GM21717 (cell line): ENCODE data around the gene RNASE8.
"Not testable (repeated sequence)": the region's sequence is repeated elsewhere in the genome, so short reads cannot be mapped to it uniquely, and the experiment has no call there.

ENCODE experiments used
- ATAC-seq: cut with Tn5 transposase; IDR thresholded peaks from one replicate; pipeline ENCODE4 v1.9.1; 2021; ENCODE audit warnings: mild to moderate bottlenecking, moderate library complexity; ENCODE audit not compliant: unreplicated experiment

RNASE8 gene

GRCh38 chr14:21029917-21030316 lies 27.7 kb upstream of the RNASE8 start, which contains the start of gene TPPP2:
TSS of gene TPPP2 (plus strand) at chr14:21030217. CDS start at chr14:21030582, 365 bp downstream.
- no peak for ATAC-seq

GRCh38 chr14:21030531-21030930 lies 27.1 kb upstream of the RNASE8 start:
- ATAC-seq, result no peak

- ATAC-seq, result no peak
Observed at GRCh38 chr14:21032326-21033132, 25.1 kb upstream of the RNASE8 start.

GRCh38 chr14:21033133-21033698 lies 24.4 kb upstream of the RNASE8 start:
- no peak for ATAC-seq

- no peak for ATAC-seq
Observed at GRCh38 chr14:21034707-21035106, 22.9 kb upstream of the RNASE8 start, which contains the start of gene RNASE13. TSS of gene RNASE13 (minus strand) at chr14:21034807. CDS start at chr14:21034288, 519 bp downstream.

- no peak for ATAC-seq
Observed at GRCh38 chr14:21036751-21037150, 20.9 kb upstream of the RNASE8 start.

GRCh38 chr14:21037156-21037555 lies 20.5 kb upstream of the RNASE8 start:
- ATAC-seq, result no peak

GRCh38 chr14:21038441-21039422 lies 18.9 kb upstream of the RNASE8 start:
- ATAC-seq, result no peak

- ATAC-seq, result no peak
Observed at GRCh38 chr14:21039585-21040369, 17.8 kb upstream of the RNASE8 start.

GRCh38 chr14:21040370-21040925 lies 17.2 kb upstream of the RNASE8 start:
- no peak for ATAC-seq

- not testable (repeated sequence) for ATAC-seq
Observed at GRCh38 chr14:21040941-21041340, 16.7 kb upstream of the RNASE8 start.

- no peak for ATAC-seq
Observed at GRCh38 chr14:21041676-21042433, 15.8 kb upstream of the RNASE8 start, which contains the start of gene RNASE7. TSS of gene RNASE7 (plus strand) at chr14:21042362. CDS start at chr14:21042993, 631 bp downstream.

- no peak for ATAC-seq
Observed at GRCh38 chr14:21042918-21043317, 14.7 kb upstream of the RNASE8 start.

GRCh38 chr14:21043387-21043973 lies 14.1 kb upstream of the RNASE8 start:
- ATAC-seq, result no peak

- no peak for ATAC-seq
Observed at GRCh38 chr14:21043974-21044618, 13.5 kb upstream of the RNASE8 start.

GRCh38 chr14:21047378-21047781 lies 10.2 kb upstream of the RNASE8 start:
- ATAC-seq, result no peak

GRCh38 chr14:21048638-21049037 lies 9.0 kb upstream of the RNASE8 start:
- ATAC-seq, result no peak

GRCh38 chr14:21049271-21049673 lies 8.3 kb upstream of the RNASE8 start:
- ATAC-seq, result no peak
